ENCODE measurements around the gene LRP2. TPM values are rescaled to one million over a fixed set of nuclear protein-coding genes. Genes with fewer than 3 reads are reported as not detected.

The LRP2 gene
- total and polyA plus RNA-seq, 2 of the 8 experiments (the other 6 are each of a cell fraction or from before 2014, with no cell fraction given): 2.0 to 2.9 TPM

GRCh38 chr2:169077674-169078240 lies 284.6 kb downstream of the LRP2 start (continued):
- TF ChIP-seq CHD7 (IDR thresholded peaks at IDR 0.05; ENCODE audit: insufficient replicate concordance, low read length) (no peak), CEBPB (IDR thresholded peaks at IDR 0.05; ENCODE audit: low read depth, low read length) (no peak), ASH2L (IDR thresholded peaks at IDR 0.05; ENCODE audit: low read length) (no peak), KDM1A (IDR thresholded peaks at IDR 0.05; ENCODE audit: borderline replicate concordance, low read length) (no peak), HDAC6 (IDR thresholded peaks at IDR 0.05; ENCODE audit: low read depth, low read length) (no peak), EGR1 (IDR thresholded peaks at IDR 0.05; ENCODE audit: borderline replicate concordance, low read depth, low read length) (no peak), BRCA1 (IDR thresholded peaks at IDR 0.05; ENCODE audit: low read depth, low read length) (no peak), NANOG (IDR thresholded peaks at IDR 0.05; ENCODE audit: insufficient read depth, low read depth, low read length, poor library complexity, severe bottlenecking) (no peak), EP300 (IDR thresholded peaks at IDR 0.05; ENCODE audit: borderline replicate concordance in 1 of 2, low read depth in 2 of 2, low read length in 2 of 2) (no peak), SP4 (IDR thresholded peaks at IDR 0.05; ENCODE audit: low read length) (no peak)

Measured in H1 (cell line).